SU-DHL-6 (cell line): ENCODE data around the gene POFUT1.

ENCODE experiments used
- EZH2phosphoT487 ChIP-seq: fragments of 200-600 bp; sonication (generic), shearing (Covaris generic); conservative IDR thresholded peaks from 2 replicates; pipeline ENCODE4 v1.6.1; 2018; ENCODE audit warnings: mild to moderate bottlenecking, antibody characterized with exemption, low read length, moderate library complexity, mixed read lengths
- TF ChIP-seq, protein P1 (sequence below): fragments of 200-600 bp; sonication (generic); IDR thresholded peaks from one replicate; pipeline ENCODE4 v1.5.1; 2017; ENCODE audit warnings: antibody characterized with exemption, mild to moderate bottlenecking, low read length, moderate library complexity; ENCODE audit not compliant: insufficient read depth, poor library complexity, severe bottlenecking

- TF ChIP-seq, protein P1, sequence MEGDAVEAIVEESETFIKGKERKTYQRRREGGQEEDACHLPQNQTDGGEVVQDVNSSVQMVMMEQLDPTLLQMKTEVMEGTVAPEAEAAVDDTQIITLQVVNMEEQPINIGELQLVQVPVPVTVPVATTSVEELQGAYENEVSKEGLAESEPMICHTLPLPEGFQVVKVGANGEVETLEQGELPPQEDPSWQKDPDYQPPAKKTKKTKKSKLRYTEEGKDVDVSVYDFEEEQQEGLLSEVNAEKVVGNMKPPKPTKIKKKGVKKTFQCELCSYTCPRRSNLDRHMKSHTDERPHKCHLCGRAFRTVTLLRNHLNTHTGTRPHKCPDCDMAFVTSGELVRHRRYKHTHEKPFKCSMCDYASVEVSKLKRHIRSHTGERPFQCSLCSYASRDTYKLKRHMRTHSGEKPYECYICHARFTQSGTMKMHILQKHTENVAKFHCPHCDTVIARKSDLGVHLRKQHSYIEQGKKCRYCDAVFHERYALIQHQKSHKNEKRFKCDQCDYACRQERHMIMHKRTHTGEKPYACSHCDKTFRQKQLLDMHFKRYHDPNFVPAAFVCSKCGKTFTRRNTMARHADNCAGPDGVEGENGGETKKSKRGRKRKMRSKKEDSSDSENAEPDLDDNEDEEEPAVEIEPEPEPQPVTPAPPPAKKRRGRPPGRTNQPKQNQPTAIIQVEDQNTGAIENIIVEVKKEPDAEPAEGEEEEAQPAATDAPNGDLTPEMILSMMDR = no peak
- no peak for TF ChIP-seq EZH2phosphoT487
Observed at GRCh38 chr20:32204205-32205109, 3.2 kb upstream of the POFUT1 start.
